Activated CD8-positive, alpha-beta memory T cell treated with anti-CD3 and anti-CD28 coated beads, Interleukin-2, amount 50 U/mL, for 1 hour (primary cell): ENCODE results near the gene MTHFSD.

Source experiments
- DNase-seq: peaks from one replicate; pipeline ENCODE4 v3.0.0-alpha.2; 2020; ENCODE audit errors: extremely low read depth

MTHFSD gene

DNA sequence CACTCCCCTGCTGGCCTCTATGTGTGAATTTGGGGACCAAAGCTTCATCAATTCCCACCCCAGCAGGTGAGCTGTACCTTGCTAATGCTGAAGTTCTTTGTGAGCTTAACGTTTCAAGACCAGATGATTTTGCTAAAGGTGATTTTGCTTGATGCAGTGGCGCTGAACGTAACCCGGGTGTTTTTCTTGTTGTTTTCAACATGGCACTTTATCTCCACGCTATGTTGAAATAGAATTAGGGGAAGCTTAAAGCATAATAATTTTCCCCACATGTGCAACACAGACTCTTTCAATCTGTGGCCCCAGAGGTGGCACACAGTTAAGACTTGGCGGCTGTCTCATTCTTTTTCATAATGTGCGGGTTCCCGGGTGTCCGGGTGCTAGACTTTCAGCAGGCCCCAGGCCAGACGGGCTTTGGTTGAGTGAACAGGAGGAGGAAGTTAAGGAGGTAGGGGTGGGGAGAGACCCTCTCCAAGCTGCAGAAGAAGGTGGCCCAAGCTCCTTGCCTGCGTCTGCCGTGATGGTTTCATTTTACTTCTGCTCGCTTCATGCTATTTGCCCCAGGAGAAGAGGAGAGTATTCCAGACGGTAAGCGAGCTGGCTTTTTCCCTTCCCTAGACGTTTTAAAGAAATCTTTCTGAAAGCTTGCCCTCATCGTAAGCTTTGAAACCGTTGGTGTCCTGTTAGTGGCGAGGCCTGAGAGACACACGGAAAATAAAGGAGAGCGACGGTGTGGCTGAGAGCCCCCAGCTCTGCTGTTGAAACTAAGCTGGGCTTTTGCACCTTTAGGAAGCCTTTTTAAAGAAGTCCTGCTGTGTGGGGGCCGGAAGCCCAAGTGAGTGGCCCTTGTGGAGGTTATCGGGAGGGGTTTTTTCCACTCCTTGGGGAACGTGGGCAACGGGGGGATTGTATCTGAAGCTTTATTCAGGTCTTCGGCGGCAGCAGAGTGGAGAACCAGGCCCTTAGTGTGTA is 15.8 kb upstream of the MTHFSD start:
- no peak for DNase-seq

- DNase-seq = no peak
Observed at GRCh38 chr16:86569701-86570447, 14.8 kb upstream of the MTHFSD start.

GRCh38 chr16:86568677-86569623 is 13.9 kb upstream of the MTHFSD start:
- no peak for DNase-seq

GRCh38 chr16:86567701-86568581 is 12.9 kb upstream of the MTHFSD start:
- DNase-seq = no peak

DNA sequence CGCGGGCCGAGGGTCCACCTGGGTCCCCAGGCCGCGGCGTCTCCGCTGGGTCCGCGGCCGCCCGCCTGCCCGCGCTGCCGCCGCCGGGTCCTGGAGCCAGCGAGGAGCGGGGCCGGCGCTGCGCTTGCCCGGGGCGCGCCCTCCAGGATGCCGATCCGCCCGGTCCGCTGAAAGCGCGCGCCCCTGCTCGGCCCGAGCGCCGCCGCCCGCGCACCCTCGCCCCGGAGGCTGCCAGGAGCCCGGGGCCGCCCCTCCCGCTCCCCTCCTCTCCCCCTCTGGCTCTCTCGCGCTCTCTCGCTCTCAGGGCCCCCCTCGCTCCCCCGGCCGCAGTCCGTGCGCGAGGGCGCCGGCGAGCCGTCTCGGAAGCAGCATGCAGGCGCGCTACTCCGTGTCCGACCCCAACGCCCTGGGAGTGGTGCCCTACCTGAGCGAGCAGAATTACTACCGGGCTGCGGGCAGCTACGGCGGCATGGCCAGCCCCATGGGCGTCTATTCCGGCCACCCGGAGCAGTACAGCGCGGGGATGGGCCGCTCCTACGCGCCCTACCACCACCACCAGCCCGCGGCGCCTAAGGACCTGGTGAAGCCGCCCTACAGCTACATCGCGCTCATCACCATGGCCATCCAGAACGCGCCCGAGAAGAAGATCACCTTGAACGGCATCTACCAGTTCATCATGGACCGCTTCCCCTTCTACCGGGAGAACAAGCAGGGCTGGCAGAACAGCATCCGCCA is 12.1 kb upstream of the MTHFSD start:
- DNase-seq = no peak

DNA sequence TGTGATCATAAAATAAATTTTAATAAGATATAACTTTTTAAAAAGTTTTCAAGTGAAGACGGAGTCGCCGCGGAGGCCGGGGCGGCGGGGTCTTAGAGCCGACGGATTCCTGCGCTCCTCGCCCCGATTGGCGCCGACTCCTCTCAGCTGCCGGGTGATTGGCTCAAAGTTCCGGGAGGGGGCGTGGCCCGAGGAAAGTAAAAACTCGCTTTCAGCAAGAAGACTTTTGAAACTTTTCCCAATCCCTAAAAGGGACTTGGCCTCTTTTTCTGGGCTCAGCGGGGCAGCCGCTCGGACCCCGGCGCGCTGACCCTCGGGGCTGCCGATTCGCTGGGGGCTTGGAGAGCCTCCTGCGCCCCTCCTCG is 11.5 kb upstream of the MTHFSD start, which contains the start of gene FOXC2:
Gene FOXC2, plus strand, starts transcription at position 229 of the 365 bp plus-strand sequence. CDS start 507 bp downstream, outside the sequence.
- DNase-seq = no peak

DNA sequence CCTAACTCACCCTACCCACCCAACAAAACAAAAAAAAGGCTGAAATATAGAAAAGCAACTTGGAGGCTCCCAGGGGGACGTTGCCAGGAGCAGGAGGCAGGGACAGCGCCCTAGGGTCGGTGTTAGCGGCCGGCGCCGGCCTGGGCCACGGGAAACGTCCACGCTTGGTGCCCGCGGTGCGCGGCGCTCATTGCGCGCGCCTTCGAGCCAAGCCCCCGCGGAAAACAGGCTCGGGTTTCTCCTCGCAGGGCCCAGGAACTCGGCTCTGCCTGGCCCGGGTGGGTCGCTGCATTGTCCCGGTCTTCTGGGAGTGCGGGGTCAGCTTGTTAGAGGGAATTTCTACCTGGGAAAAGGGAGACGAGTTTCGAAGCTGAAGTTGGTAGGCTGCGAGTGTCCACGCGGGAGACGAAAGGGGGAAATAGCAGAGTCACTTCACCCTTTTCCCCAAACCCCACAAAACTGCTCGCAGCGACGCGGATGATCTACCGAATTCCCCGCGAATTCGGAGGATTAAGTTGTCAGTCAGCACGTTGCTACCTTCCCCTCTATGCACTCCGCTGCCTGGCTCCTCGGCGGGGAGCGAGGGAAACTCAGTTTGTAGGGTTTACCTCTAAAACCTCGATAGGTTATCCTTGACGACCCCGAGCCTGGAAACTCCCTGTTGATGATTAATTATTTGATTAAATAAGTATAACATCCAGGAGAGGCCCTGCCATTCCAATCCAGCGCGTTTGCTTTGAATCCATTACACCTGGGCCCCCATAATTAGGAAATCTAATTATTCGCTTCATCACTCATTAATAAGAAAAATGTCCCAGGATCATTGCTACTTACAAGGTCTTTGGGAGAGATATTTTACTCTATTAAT is 10.8 kb upstream of the MTHFSD start:
- DNase-seq = no peak

GRCh38 chr16:86565181-86565631 is 10.2 kb upstream of the MTHFSD start:
- no peak for DNase-seq

GRCh38 chr16:86563469-86564345 is 8.7 kb upstream of the MTHFSD start:
- peak; percentile 71 for DNase-seq

DNA sequence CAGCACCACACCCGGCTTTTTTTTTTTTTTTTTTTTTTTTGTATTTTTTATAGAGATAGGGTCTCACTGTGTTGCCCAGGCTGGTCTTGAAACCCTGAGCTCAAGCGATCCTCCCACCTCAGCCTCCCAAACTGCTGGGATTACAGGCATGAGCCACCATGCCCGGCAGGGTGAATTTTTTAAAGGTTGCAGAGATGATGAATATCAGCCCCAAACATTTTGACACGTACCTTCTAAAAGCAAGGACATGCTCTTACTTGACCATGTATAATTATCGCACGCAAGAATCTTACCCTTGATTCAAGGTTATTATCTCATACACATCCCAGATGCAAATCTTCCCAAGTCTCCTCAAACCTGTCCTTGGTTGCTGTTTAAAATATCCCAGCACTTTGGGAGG is 7.3 kb upstream of the MTHFSD start:
- DNase-seq = no peak

DNA sequence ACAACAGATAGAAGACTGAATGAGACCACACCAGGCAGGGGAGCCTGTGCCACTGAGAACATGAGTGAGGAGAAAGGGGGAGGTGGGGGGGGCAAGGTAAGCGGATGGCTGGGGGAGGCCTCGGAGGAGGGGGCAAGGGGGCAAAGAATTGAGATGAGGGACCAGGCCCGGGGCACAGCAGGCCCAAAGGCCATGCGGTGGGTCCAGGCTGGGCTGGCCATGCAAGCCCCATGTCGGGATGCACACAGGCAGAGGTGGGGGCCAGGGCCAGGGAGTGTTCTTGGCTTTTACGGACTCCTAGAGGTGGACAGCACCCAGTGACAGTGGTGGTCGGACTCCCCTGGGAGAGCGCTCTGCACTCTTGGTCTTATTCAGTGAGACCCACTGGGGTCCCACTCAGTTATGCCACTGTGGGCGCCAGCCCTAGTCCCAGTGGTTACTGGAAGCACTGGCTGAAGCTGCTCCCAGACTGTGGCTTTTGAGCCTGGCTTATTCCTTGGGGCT is 4.8 kb upstream of the MTHFSD start:
- DNase-seq = no peak

- DNase-seq = no peak
Observed at GRCh38 chr16:86558355-86559193, 3.5 kb upstream of the MTHFSD start.

- no peak for DNase-seq
Observed at GRCh38 chr16:86557587-86557986, 2.6 kb upstream of the MTHFSD start.

GRCh38 chr16:86556576-86556975 is 1.5 kb upstream of the MTHFSD start:
- no peak for DNase-seq

DNA sequence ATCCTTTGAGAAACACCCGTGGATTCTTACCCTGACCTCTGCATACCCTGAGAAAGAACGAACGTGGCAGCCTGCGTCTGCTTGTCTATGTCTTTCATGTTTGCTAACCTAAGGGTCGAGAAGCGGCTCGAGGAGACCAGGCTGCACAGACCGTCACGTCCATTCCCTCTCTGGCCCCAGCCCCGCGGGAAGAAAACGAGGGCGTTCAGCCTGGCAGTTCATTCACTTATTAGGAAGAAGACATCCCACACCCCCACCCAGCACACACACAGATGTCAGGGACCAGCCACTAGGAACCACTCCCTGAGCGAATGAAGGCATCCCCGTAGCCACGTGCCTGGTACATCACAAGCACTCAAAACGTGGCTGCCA is 655 bp upstream of the MTHFSD start:
- DNase-seq = no peak

DNA sequence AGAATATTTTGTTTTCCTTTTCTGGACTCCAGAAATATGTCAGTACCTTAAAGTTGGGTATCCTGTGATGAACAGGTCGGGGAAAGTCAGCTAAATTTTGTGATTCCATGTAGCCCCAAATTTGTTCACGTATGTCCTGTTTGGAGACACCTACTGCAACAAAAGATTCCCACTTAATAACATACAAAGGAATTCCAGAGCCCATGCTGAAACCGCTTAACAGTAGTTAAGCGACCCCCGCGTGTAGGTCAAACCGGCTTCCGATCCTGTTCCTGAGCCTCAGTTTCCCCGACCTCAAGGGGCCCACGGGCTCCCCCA is 477 bp downstream of the MTHFSD start:
- DNase-seq = no peak

DNA sequence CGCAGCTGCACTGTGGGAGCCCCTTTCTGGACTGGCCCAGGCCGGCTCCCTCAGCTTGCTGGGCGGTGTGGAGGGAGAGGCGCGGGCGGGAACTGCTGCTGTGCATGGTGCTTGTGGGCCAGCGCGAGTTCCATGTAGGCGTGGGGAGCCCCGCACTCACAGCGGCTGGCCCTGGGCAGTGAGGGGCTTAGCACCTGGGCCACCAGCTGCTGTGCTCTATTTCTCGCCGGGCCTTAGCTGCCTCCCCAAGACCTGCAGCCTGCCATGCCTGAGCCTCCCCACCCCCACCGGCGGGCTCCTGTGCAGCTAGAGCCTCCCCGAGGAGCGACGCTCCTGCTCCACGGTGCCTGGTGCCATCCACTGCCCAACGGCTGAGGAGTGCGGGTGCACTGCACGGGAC is 1.7 kb downstream of the MTHFSD start:
- no peak for DNase-seq
